ENCODE results near the gene SETD1B.

The SETD1B gene

DNA sequence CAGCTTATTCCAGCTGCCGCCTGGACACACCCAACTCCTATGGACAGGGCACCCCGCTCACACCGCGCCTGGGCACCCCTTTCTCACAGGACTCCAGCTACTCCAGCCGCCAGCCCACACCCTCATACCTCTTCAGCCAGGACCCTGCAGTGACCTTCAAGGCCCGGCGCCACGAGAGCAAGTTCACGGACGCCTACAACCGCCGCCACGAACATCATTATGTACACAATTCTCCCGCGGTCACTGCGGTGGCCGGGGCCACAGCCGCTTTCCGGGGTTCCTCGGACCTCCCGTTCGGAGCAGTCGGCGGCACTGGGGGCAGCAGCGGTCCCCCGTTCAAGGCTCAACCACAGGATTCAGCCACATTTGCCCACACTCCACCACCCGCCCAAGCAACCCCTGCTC, 5.9 kb downstream of the SETD1B start:
- DNase-seq = no peak

DNA sequence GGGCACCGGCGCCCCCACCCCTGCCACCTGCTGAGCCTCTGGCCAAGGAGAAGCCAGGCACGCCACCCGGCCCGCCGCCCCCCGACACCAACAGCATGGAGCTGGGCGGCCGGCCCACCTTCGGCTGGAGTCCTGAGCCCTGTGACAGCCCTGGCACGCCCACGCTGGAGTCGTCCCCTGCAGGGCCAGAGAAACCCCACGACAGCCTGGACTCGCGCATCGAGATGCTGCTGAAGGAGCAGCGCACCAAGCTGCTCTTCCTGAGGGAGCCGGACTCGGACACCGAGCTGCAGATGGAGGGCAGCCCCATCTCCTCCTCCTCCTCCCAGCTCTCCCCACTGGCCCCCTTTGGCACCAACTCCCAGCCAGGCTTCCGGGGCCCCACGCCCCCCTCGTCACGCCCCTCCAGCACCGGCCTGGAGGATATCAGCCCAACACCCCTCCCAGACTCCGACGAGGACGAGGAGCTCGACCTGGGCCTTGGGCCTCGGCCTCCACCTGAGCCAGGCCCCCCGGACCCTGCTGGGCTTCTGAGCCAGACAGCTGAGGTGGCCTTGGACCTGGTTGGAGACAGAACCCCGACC, 6.5 kb downstream of the SETD1B start:
- no peak for DNase-seq

DNA sequence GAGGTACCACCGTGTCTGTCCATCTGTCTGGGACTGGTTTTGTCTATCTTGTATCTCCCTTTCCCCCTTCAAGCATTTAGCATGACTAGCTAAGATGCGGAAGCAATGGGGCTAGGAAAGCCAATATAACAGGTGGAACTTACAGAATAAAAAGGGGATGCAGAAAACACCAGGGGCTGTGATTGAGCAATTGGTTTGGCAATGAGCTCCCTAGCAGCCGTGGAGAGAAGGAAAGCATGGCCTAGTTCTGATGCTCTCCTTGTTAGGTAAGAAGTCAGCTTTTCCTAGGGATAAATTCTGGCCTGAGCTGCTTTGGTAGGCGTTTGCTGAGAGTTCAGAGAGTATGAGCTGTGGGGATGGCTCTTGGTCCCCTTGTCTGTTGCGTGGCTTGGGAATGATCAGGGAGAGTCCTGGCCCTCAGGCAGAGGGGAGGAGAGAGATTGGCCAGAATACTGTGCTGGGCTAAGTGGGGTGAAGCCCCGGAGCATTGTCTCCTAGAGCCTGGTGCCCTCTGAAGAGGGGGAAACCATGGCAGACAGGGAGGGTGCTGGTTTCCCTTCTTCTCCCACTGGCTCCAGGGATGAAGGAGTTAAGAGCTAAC, 7.1 kb downstream of the SETD1B start:
- no peak for DNase-seq

DNA sequence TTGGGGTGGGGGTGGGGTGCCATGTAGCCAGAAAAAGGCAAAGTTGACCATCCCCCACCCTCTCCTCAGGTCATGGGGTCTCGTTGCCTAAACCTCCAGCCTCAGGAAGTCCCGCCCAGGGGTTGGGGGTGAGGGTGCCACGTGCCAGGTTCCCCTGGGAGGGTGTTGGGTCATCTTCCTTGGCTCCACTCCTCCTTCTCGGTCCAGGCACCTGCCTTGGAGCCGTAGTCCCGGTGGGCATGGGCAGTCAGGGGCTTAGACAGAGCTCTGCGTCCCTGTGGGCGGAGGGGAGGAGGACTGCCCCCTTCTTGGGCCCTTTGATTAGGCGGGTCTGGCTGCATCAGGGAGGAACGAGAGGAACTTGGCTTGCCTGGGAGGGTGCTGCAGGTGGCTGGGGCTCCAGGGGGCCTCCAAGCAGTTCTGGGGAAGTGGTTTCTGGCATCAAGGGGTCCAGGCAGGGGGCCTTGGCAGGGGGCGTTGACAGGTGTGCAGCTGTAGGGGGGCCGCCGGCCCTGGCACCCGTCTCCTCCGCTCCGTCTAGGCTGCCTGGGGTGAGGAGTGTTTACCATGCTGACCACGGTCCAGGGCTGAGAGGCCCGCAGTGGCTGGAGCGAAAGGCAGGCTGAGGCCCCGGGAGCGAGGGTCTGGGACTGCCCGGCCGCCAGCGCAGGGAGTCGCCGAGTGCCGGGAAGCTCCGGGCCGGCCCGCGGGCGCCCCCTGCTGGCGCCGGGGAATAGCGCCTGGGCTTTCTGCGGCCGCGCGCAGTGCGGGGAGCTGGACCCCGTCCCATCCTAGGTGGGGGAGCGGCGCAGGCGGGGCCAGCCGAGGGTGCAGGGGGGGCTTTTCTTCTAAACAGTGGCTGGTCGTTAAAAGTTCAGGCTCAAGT, 7.9 kb downstream of the SETD1B start:
- DNase-seq = no peak

DNA sequence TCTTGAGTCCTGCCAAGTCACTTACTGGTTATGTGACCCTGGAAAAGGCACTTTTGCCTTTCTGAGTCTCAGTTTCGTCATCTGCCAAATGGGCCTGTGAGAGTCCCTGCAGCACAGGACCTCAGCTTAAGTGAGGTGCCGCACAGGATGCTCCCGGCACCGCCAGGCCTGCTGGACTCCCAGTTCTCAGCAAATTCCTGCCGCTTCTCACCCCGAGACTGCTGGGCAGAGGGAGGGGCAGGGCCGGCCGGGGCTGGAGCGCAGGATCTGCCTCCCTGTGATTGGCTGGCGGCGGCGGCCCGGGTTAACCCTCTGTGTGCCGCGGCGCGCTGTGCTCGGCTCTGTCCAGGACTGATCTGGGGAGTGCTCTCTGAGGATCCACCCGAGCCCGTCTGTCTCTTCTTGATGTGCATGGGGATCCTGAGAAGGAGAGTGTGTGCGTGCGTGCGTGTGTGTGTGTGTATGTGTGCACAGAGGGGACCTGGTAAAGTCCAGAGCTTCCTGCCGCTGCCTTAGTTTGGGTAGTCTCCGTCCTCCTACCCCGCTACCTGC, 8.6 kb downstream of the SETD1B start:
- DNase-seq = peak; percentile 38 to 43

DNA sequence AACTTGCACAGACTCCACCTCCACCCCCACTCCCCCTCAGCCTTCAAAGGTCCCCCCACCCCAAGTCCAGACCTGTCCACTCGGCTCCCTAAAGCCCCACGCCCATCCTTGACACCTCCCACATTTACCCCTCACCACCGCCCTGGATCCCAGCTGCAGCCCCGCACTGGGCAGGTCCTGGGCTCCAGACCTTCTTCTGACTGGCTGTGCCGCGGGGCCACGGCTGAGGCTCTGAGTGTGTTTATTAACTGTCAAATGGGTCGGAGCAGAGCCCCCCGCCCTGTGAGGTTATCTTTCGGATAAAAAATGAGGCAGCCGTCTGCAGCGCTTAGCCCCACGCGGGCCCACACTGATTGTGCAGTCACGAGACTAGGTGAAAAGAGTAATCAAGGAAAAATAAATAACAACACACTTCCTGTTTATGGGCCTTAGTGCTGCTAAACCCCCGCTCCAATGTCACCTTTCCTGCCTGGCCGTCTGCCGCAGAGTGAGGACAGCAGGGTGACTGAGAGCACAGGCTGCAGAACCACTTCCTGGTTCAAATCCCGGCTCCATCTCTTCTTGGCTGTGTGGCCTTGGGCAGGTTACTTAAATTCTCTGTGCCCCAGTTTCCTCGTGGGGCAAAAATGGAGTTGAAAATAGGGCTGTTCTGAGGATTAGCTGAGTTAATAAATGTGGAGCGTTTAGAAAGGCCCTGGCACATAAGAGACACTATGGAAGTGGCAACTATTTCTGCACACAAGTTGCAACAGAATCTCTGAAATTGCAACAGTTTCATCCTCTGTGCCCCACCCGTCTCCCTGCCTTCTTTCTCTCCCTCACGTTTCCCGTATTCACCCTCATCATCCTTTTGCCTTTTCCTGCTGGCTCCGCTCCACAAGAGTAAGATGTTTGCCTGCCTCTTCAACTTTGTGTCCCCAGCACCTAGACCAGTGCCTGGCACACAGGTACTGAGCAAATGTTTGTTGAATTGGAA, 9.4 kb downstream of the SETD1B start:
- DNase-seq = no peak

DNA sequence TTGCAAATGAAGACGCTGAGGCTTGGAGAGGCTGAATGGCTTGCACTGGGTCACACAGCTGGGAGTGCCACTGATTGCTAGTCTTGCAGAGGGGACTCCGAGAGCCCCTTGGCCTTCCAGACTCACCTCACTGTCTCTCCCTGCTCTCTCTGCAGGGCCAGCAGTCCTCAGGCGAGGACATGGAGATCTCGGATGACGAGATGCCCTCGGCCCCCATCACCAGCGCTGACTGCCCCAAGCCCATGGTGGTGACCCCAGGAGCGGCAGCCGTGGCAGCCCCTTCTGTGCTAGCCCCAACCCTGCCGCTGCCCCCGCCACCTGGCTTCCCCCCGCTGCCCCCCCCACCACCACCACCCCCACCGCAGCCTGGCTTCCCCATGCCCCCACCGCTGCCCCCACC, 10.1 kb downstream of the SETD1B start:
- DNase-seq = no peak

DNA sequence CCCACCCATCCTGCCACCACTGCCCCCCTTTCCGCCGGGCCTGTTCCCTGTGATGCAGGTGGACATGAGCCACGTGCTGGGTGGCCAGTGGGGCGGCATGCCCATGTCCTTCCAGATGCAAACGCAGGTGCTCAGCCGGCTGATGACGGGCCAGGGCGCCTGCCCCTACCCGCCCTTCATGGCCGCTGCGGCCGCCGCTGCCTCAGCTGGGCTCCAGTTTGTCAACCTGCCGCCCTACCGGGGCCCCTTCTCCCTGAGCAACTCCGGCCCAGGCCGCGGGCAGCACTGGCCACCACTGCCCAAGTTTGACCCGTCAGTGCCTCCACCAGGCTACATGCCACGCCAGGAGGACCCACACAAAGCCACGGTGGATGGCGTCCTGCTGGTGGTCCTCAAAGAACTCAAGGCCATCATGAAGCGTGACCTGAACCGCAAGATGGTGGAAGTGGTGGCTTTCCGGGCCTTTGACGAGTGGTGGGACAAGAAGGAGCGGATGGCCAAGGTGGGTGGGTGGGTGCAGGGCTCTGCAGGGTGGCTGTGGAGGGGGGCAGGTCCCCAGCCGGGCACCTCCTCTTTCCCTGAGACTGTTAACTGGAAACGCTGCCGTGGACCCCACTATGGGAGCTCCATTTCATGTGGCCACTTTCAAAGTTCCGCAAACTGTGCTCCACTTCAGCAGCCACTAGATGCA, 10.8 kb downstream of the SETD1B start:
- DNase-seq = no peak

DNA sequence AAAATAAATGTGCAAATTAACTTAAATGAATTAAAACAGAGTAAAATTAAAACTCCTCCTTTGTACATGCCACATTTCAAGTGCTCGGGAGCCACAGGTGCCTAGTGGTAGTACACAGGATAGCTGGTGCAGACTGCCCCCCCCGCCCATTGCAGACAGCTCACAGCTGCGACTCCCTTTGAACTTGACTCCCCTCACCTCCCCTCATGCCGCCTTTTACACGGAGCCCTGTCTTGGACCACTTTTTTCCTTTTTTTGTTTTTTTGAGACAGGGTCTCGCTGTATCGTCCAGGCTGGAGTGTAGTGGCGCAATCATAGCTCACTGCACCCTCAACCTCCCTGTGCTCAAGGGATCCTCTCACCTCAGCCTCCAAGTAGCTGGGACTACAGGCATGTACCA, 11.5 kb downstream of the SETD1B start:
- no peak for DNase-seq

DNA sequence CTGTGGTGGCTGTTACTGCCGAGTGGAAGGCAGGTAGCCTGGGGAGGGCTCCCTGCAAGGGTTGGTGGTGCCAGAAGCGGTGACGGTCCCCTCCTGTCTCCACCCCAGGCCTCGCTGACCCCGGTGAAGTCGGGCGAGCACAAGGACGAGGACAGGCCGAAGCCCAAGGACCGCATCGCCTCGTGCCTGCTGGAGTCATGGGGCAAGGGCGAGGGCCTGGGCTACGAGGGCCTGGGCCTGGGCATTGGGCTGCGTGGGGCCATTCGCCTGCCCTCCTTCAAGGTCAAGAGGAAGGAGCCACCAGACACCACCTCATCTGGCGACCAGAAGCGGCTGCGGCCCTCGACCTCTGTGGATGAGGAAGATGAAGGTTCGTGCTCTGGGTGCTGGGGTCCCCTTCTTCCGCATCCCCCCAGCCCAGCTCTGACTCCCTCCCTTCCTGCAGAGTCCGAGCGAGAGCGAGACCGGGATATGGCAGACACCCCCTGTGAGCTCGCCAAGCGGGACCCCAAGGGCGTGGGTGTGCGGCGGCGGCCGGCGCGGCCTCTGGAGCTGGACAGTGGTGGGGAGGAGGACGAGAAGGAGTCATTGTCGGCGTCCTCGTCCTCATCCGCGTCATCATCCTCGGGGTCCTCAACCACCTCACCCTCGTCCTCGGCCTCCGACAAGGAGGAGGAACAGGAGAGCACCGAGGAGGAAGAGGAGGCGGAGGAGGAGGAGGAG, 13.3 kb downstream of the SETD1B start:
- no peak for DNase-seq

DNA sequence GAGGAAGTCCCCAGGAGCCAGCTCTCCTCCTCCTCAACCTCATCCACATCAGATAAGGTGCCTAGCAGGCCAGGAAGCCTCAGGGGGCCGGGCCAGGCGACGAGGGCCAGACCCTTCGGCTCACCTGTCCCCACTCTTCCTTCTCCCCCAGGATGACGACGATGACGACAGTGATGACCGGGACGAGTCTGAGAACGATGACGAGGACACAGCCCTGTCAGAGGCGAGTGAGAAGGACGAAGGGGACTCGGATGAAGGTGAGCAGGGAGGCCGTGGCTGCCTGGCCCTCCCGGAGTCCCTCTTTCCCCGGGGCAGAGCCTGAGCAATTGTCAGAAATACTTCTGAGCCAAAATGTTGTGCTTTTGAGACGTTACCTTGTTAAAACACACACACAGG, 13.8 kb downstream of the SETD1B start:
- DNase-seq = no peak

DNA sequence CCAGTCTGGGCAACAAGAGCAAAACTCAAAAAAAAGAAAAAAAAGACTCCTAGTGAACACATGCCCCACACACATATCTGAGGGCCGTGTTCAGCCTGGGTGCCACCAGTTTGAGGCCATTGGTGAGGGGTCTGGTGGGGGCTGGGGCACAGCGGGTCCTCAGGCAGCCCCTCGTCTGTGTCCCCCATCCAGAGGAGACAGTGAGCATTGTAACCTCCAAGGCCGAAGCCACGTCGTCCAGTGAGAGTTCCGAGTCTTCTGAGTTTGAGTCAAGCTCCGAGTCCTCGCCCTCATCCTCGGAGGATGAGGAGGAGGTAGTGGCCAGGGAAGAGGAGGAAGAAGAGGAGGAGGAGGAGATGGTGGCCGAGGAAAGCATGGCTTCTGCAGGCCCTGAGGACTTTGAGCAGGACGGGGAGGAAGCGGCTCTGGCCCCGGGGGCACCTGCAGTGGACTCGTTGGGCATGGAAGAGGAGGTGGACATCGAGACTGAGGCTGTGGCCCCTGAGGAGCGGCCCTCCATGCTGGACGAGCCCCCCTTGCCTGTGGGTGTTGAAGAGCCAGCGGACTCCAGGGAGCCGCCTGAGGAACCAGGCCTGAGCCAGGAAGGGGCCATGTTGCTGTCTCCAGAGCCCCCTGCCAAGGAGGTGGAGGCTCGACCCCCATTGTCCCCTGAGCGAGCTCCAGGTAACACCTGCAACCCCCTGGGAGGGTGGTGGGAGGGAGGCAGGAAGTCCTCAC, 15.6 kb downstream of the SETD1B start:
- DNase-seq = no peak

DNA sequence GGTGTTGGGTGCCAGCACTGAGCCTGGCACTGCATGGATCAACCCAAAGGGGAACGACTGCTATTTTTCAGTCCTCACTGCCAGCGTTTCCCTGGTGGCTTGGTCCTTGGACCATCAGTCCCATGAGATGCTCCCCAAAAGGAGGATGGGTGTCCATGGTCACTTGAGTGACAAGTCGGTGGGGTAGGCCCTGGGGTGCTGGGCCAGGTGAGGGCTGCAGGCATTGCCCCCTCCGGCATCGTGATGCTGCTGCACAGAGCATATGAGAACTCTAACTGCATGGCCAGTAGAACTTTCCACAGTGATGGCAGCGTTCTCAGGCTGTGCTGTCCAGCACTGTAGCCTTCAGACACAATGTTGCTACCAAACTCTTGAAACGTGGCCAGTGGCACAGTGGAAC, 16.2 kb downstream of the SETD1B start:
- no peak for DNase-seq

DNA sequence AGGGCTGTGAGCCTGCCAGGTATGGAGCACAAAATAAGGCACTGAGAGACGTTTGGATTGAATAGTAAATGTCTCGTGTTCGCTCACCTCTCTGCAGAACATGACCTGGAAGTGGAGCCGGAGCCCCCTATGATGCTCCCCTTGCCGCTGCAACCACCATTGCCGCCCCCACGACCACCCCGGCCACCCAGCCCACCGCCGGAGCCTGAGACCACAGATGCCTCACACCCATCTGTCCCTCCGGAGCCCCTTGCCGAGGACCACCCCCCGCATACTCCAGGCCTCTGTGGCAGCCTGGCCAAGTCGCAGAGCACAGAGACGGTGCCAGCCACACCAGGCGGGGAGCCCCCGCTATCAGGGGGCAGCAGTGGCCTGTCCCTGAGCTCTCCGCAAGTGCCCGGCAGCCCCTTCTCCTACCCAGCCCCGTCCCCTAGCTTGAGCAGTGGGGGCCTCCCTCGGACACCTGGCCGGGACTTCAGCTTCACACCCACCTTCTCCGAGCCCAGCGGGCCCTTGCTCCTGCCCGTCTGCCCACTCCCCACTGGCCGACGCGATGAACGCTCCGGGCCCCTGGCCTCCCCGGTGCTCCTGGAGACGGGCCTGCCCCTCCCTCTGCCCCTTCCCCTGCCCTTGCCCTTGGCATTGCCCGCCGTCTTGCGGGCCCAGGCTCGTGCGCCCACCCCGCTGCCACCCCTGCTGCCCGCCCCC, 18.7 kb downstream of the SETD1B start:
- DNase-seq = no peak

DNA sequence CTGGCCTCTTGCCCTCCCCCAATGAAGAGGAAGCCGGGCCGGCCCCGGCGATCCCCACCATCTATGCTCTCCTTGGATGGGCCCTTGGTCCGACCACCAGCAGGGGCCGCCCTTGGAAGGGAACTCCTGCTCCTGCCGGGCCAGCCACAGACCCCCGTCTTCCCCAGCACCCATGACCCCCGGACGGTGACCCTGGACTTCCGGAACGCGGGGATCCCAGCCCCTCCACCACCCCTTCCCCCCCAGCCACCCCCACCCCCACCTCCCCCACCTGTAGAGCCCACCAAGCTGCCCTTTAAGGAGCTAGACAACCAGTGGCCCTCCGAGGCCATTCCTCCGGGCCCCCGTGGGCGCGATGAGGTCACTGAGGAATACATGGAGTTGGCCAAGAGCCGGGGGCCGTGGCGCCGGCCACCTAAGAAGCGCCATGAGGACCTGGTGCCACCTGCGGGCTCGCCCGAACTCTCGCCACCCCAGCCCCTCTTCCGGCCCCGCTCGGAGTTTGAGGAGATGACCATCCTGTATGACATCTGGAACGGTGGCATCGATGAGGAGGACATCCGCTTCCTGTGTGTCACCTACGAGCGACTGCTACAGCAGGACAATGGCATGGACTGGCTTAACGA, 19.4 kb downstream of the SETD1B start:
- no peak for DNase-seq

DNA sequence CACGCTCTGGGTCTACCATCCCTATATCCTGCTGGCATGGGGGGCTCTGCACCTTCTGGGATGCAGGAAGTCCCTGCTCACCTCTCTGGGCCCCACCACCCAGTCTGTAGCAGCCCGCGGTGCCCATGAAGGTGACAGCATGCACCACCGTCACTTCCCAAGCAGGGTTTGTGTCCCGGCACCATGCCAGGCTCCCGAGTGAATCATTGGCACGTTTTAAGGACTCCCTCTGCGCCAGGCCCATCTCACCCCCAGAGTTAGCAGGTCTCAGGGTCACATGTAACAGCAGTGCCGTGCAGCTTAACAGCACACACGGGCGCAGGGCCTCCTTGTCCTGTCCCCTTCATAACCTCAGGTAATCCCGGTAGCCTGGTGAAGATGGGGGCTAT, 19.9 kb downstream of the SETD1B start:
- no peak for DNase-seq

DNA sequence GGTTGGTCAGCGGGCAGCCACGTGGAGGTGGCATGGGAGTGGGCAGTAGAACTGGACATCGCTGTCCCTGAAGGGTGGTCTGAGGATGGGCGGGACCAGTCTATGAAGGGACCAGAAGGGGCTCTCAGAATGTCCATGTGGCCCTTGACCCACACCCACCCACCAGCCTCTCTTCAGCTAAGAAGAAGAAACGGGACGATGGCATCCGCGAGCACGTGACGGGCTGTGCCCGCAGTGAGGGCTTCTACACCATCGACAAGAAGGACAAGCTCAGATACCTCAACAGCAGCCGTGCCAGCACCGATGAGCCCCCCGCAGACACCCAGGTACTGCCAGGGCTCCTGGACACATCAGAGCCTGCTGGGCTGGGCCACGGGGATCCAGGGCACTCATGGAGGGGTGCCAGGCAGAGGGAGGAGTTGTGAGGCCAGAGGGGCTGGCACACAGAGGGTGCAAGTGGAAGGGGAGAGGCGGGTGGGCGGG, 21.3 kb downstream of the SETD1B start:
- DNase-seq = no peak

DNA sequence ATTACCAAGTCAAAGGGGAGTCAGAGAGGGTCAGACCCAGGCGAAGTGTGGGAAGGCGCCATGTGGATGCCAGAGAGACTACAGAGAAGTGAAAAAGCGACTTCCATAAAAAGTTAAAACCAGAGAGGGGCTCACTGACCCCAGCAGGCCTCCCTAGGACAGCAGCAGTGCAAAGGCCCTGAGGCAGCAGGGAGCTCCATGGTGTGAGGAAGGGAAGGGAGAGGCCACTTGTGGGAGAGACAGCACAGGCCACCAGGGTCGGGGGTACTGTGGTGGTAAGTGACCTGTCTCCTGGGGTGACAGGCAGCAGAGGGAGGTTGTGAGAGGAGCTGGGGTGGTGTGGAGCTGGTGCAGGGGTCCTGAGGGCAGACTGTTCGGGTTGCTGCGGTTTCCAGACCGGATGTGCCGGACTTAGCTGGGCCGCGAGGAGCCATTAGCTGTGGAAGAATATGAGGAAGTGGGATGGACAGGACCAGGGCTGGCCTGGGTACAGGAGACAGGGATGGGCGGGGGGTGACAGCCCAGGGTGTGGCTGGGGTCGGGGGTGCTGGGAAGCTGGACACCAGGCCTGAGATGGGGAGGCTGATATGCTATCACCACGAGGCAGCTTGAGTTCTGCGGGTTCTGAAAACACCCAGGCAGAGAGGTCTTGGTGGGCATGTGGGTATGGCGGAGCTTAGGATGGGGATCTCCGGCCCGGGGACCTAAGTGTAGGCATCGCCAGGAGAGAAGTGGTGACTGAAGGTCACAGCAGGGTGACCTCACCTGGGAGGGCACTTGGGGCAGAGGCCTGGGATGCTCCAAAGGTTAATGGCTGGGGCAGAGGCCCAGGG, 22.7 kb downstream of the SETD1B start:
- no peak for DNase-seq

Measured in cerebellar nuclear complex (tissue), 1 donor.